Measurements from ENCODE around the gene ASB6. TPM values are rescaled to one million over a fixed set of nuclear protein-coding genes. Genes with fewer than 3 reads are reported as not detected.

The ASB6 gene
- total RNA-seq, 2 donors from 2014 or later, result 12.7 to 14.5 TPM

- intact Hi-C loops (cut with DNase I), result no loop called here
- no peaks in the 10 kb centered on the region for H3K36me3 ChIP-seq (replicated peaks in 1 of 2; ENCODE audit: insufficient read depth in 1 of 2, low read depth in 2 of 2)
- TF ChIP-seq CTCF (IDR thresholded peaks at IDR 0.05) (no peak), POLR2A (IDR thresholded peaks at IDR 0.05) (peak in 1 of 3 donors; percentile 15)
- peak; percentile 69 for ATAC-seq
- H3K27ac ChIP-seq, result peak overlapping the region; percentile 26 to 61 (median 54)
- peaks cover 14% of the 10 kb centered on the region for H3K4me1 ChIP-seq
- 11 to 35% methylated on average over 5 to 36 of the region's 57 CpGs for WGBS, 2 donors
- no peaks in the 10 kb centered on the region for H3K9me3 ChIP-seq
- H3K27me3 ChIP-seq, result no peaks in the 10 kb centered on the region
- H3K4me3 ChIP-seq, result no peak overlapping the region
- DNase-seq, result peak; percentile 52 to 79 (median 68)
Measured at GRCh38 chr9:129597355-129598088, 44.4 kb downstream of the ASB6 start.

- TF ChIP-seq CTCF (IDR thresholded peaks at IDR 0.05) (no peak), POLR2A (IDR thresholded peaks at IDR 0.05) (no peak)
- H3K36me3 ChIP-seq (replicated peaks in 1 of 2; ENCODE audit: insufficient read depth in 1 of 2, low read depth in 2 of 2), result no peaks in the 10 kb centered on the region
- H3K27me3 ChIP-seq, result no peaks in the 10 kb centered on the region
- ATAC-seq, result peak; percentile 38
- intact Hi-C loops (cut with DNase I), result no loop called here
- H3K4me1 ChIP-seq, result peaks cover 14% of the 10 kb centered on the region
- H3K27ac ChIP-seq, result peak overlapping the region in 3 of 4 donors; percentile 49 to 61 (median 60)
- no peaks in the 10 kb centered on the region for H3K9me3 ChIP-seq
- DNase-seq, result peak in 2 of 4 donors; percentile 34 to 50
- WGBS, 2 donors, result 40 to 56% methylated on average over 24 to 32 of the region's 33 CpGs
- no peak overlapping the region for H3K4me3 ChIP-seq
Measured at GRCh38 chr9:129596541-129597331, 45.2 kb downstream of the ASB6 start.

GRCh38 chr9:129595903-129596540 is 45.9 kb downstream of the ASB6 start:
- H3K9me3 ChIP-seq, result no peaks in the 10 kb centered on the region
- intact Hi-C loops (cut with DNase I), result no loop called here
- no peaks in the 10 kb centered on the region for H3K36me3 ChIP-seq (replicated peaks in 1 of 2; ENCODE audit: insufficient read depth in 1 of 2, low read depth in 2 of 2)
- WGBS, 2 donors, result 83 to 87% methylated on average over 6 of the region's 6 CpGs
- H3K27me3 ChIP-seq, result no peaks in the 10 kb centered on the region
- ATAC-seq (no peak), DNase-seq (no peak)
- TF ChIP-seq CTCF (IDR thresholded peaks at IDR 0.05) (no peak), POLR2A (IDR thresholded peaks at IDR 0.05) (no peak)
- no peak overlapping the region for H3K4me3 ChIP-seq
- no peak overlapping the region for H3K27ac ChIP-seq
- H3K4me1 ChIP-seq, result peaks cover 14% of the 10 kb centered on the region

- intact Hi-C loops (cut with DNase I), result no loop called here
- TF ChIP-seq POLR2A (IDR thresholded peaks at IDR 0.05), result no peak
- no peak for TF ChIP-seq CTCF (IDR thresholded peaks at IDR 0.05)
- H3K4me3 ChIP-seq, result no peak overlapping the region
- H3K36me3 ChIP-seq (replicated peaks in 1 of 2; ENCODE audit: insufficient read depth in 1 of 2, low read depth in 2 of 2), result no peaks in the 10 kb centered on the region
- no peak overlapping the region for H3K27ac ChIP-seq
- H3K9me3 ChIP-seq, result no peaks in the 10 kb centered on the region
- ATAC-seq (no peak), DNase-seq (no peak)
- no peaks in the 10 kb centered on the region for H3K27me3 ChIP-seq
- H3K4me1 ChIP-seq, result peaks cover 14% of the 10 kb centered on the region
- 70 to 72% methylated on average over 5 of the region's 5 CpGs for WGBS, 2 donors
Measured at GRCh38 chr9:129595311-129595741, 46.6 kb downstream of the ASB6 start.

Measured in body of pancreas (tissue), 4 donors.